SU-DHL-6 (cell line): ENCODE data around the gene TMC1.

Experiments used
- EZH2phosphoT487 ChIP-seq: fragments of 200-600 bp; sonication (generic), shearing (Covaris generic); conservative IDR thresholded peaks from 2 replicates; pipeline ENCODE4 v1.6.1; 2018; ENCODE audit warnings: mild to moderate bottlenecking, antibody characterized with exemption, low read length, moderate library complexity, mixed read lengths
- TF ChIP-seq, protein P1 (sequence below): fragments of 200-600 bp; sonication (generic); IDR thresholded peaks from one replicate; pipeline ENCODE4 v1.5.1; 2017; ENCODE audit warnings: antibody characterized with exemption, mild to moderate bottlenecking, low read length, moderate library complexity; ENCODE audit not compliant: insufficient read depth, poor library complexity, severe bottlenecking

DNA sequence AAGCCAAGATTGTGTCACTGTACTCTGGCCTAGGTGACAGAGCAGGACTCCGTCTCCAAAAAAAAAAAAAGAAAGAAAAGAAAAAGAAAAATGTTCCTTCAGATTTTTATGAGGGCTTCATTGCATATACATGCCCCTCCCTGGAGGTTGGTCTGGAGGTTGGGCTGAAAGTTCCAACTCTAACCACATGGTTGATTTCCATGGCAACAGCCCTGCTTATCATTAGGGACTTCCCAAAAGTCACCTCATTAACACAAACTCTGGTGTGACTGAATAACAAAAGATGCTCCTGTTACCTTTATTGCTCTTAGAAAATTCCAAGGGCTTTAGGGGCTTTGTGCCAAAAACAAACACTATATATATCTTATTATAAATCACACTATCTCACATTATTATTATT, 113.8 kb downstream of the TMC1 start:
- TF ChIP-seq, protein P1, sequence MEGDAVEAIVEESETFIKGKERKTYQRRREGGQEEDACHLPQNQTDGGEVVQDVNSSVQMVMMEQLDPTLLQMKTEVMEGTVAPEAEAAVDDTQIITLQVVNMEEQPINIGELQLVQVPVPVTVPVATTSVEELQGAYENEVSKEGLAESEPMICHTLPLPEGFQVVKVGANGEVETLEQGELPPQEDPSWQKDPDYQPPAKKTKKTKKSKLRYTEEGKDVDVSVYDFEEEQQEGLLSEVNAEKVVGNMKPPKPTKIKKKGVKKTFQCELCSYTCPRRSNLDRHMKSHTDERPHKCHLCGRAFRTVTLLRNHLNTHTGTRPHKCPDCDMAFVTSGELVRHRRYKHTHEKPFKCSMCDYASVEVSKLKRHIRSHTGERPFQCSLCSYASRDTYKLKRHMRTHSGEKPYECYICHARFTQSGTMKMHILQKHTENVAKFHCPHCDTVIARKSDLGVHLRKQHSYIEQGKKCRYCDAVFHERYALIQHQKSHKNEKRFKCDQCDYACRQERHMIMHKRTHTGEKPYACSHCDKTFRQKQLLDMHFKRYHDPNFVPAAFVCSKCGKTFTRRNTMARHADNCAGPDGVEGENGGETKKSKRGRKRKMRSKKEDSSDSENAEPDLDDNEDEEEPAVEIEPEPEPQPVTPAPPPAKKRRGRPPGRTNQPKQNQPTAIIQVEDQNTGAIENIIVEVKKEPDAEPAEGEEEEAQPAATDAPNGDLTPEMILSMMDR = no peak
- TF ChIP-seq EZH2phosphoT487 = no peak
